SK-N-SH treated with all-trans-retinoic acid at 6 μM for 48 hours (cell line): ENCODE data around the gene ATP11C.
"Not testable (repeated sequence)": the region's sequence is repeated elsewhere in the genome, so short reads cannot be mapped to it uniquely, and the experiment has no call there.

ENCODE experiments used
- ARNTL ChIP-seq: fragments of 450-650 bp; formaldehyde crosslinking; IDR thresholded peaks from 2 replicates; pipeline ENCODE4 v1.5.0; 2020; ENCODE audit warnings: low read depth, mild to moderate bottlenecking, moderate library complexity, borderline replicate concordance
- BACH2 ChIP-seq: fragments of 250-450 bp; sonication (Bioruptor Pico); IDR thresholded peaks from 2 replicates; pipeline ENCODE4 v1.9.0; 2021; ENCODE audit warnings: mild to moderate bottlenecking, borderline replicate concordance
- ISL1 ChIP-seq: fragments of 250-450 bp; sonication (Bioruptor Pico); IDR thresholded peaks from 2 replicates; pipeline ENCODE4 v2.1.2; 2022; ENCODE audit warnings: mild to moderate bottlenecking, moderate library complexity
- TCF4 ChIP-seq: fragments of 250-450 bp; sonication (Bioruptor Pico); IDR thresholded peaks from 2 replicates; pipeline ENCODE4 v1.8.0; 2021; ENCODE audit warnings: mild to moderate bottlenecking, moderate library complexity, borderline replicate concordance
- ZC3H10 ChIP-seq: fragments of 250-450 bp; sonication (Bioruptor Pico); IDR thresholded peaks from 2 replicates; pipeline ENCODE4 v1.5.1; 2021; ENCODE audit warnings: mild to moderate bottlenecking, moderate library complexity
- ZFP3 ChIP-seq: fragments of 250-450 bp; sonication (Bioruptor Pico); IDR thresholded peaks from 2 replicates; pipeline ENCODE4 v1.5.0; 2020; ENCODE audit warnings: mild to moderate bottlenecking, moderate library complexity
- ZNF565 ChIP-seq: fragments of 450-650 bp; formaldehyde crosslinking; conservative IDR thresholded peaks from 2 replicates; pipeline ENCODE4 v1.5.0; 2020; ENCODE audit warnings: low read depth, mild to moderate bottlenecking, moderate library complexity
- TF ChIP-seq, protein P1 (sequence below): fragments of 250-450 bp; sonication (Bioruptor Pico); IDR thresholded peaks from 2 replicates; pipeline ENCODE4 v1.8.0; 2020; ENCODE audit warnings: mild to moderate bottlenecking, moderate library complexity, borderline replicate concordance
- TF ChIP-seq, protein P2 (sequence below): fragments of 250-450 bp; sonication (Bioruptor Pico); IDR thresholded peaks from 2 replicates; pipeline ENCODE4 v1.5.1; 2020; ENCODE audit warnings: low read depth, mild to moderate bottlenecking, moderate library complexity
- TF ChIP-seq, protein P3 (sequence below): fragments of 250-450 bp; sonication (Bioruptor Pico); IDR thresholded peaks from 2 replicates; pipeline ENCODE4 v1.5.0; 2020; ENCODE audit warnings: mild to moderate bottlenecking, moderate library complexity
- TF ChIP-seq, protein P4 (sequence below): fragments of 250-450 bp; sonication (Bioruptor Pico); IDR thresholded peaks from 2 replicates; pipeline ENCODE4 v1.5.1; 2021; ENCODE audit warnings: mild to moderate bottlenecking, moderate library complexity

DNA sequence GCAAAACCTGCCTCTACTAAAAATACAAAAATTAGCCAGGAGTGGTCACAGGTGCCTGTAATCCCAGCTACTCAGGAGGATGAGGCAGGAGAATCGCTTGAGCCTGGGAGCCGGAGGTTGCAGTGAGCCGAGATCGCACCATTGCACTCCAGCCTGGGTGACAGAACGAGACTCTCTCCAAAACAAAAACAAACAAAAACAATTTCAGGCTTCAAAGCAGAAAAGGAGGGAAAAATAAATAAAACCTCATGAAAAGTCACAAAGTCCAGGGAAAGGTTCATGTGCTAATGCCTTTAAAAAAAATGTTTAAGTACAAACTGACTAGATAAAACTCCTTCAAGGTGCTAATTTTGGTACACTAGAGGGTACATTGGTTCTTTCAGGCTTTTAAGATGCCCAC is 96.5 kb downstream of the ATP11C start:
- TF ChIP-seq, protein P1, sequence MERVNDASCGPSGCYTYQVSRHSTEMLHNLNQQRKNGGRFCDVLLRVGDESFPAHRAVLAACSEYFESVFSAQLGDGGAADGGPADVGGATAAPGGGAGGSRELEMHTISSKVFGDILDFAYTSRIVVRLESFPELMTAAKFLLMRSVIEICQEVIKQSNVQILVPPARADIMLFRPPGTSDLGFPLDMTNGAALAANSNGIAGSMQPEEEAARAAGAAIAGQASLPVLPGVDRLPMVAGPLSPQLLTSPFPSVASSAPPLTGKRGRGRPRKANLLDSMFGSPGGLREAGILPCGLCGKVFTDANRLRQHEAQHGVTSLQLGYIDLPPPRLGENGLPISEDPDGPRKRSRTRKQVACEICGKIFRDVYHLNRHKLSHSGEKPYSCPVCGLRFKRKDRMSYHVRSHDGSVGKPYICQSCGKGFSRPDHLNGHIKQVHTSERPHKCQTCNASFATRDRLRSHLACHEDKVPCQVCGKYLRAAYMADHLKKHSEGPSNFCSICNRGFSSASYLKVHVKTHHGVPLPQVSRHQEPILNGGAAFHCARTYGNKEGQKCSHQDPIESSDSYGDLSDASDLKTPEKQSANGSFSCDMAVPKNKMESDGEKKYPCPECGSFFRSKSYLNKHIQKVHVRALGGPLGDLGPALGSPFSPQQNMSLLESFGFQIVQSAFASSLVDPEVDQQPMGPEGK (CRISPR knock-in tag): not testable (repeated sequence)
- not testable (repeated sequence) for TF ChIP-seq TCF4 (CRISPR knock-in tag); ARNTL (CRISPR knock-in tag); ISL1 (CRISPR knock-in tag); ZNF565 (CRISPR knock-in tag); ZC3H10; BACH2 (CRISPR knock-in tag); ZFP3 (CRISPR knock-in tag)
- TF ChIP-seq, protein P2, sequence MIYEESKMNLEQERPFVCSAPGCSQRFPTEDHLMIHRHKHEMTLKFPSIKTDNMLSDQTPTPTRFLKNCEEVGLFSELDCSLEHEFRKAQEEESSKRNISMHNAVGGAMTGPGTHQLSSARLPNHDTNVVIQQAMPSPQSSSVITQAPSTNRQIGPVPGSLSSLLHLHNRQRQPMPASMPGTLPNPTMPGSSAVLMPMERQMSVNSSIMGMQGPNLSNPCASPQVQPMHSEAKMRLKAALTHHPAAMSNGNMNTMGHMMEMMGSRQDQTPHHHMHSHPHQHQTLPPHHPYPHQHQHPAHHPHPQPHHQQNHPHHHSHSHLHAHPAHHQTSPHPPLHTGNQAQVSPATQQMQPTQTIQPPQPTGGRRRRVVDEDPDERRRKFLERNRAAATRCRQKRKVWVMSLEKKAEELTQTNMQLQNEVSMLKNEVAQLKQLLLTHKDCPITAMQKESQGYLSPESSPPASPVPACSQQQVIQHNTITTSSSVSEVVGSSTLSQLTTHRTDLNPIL: not testable (repeated sequence)
- TF ChIP-seq, protein P3, sequence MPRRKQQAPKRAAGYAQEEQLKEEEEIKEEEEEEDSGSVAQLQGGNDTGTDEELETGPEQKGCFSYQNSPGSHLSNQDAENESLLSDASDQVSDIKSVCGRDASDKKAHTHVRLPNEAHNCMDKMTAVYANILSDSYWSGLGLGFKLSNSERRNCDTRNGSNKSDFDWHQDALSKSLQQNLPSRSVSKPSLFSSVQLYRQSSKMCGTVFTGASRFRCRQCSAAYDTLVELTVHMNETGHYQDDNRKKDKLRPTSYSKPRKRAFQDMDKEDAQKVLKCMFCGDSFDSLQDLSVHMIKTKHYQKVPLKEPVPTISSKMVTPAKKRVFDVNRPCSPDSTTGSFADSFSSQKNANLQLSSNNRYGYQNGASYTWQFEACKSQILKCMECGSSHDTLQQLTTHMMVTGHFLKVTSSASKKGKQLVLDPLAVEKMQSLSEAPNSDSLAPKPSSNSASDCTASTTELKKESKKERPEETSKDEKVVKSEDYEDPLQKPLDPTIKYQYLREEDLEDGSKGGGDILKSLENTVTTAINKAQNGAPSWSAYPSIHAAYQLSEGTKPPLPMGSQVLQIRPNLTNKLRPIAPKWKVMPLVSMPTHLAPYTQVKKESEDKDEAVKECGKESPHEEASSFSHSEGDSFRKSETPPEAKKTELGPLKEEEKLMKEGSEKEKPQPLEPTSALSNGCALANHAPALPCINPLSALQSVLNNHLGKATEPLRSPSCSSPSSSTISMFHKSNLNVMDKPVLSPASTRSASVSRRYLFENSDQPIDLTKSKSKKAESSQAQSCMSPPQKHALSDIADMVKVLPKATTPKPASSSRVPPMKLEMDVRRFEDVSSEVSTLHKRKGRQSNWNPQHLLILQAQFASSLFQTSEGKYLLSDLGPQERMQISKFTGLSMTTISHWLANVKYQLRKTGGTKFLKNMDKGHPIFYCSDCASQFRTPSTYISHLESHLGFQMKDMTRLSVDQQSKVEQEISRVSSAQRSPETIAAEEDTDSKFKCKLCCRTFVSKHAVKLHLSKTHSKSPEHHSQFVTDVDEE (CRISPR knock-in tag): not testable (repeated sequence)
- TF ChIP-seq, protein P4, sequence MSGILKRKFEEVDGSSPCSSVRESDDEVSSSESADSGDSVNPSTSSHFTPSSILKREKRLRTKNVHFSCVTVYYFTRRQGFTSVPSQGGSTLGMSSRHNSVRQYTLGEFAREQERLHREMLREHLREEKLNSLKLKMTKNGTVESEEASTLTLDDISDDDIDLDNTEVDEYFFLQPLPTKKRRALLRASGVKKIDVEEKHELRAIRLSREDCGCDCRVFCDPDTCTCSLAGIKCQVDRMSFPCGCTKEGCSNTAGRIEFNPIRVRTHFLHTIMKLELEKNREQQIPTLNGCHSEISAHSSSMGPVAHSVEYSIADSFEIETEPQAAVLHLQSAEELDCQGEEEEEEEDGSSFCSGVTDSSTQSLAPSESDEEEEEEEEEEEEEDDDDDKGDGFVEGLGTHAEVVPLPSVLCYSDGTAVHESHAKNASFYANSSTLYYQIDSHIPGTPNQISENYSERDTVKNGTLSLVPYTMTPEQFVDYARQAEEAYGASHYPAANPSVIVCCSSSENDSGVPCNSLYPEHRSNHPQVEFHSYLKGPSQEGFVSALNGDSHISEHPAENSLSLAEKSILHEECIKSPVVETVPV: not testable (repeated sequence)
